Uterus (tissue), 4 donors: ENCODE results near the gene THOC5. TPM values are rescaled to one million over a fixed set of nuclear protein-coding genes. Genes with fewer than 3 reads are reported as not detected.
"Not testable (repeated sequence)": the region's sequence is repeated elsewhere in the genome, so short reads cannot be mapped to it uniquely, and the experiment has no call there.

Source experiments
- DNase-seq, 2 donors: peaks; one replicate each; pipeline ENCODE4 v3.0.0-alpha.2; 2019 to 2020
- H3K27ac ChIP-seq, 2 donors: fragments of 200-600 bp; sonication (generic); 1 replicate in 1 of 2; 2 replicates in 1 of 2; pipeline ENCODE4 v1.5.1; 2016 to 2018
- H3K27me3 ChIP-seq, 2 donors: fragments of 200-600 bp; sonication (generic); one replicate each; pipeline ENCODE4 v1.5.1; 2018 to 2019; ENCODE audit warnings: control low read depth in 1 of 2
- H3K36me3 ChIP-seq, 2 donors: fragments of 200-600 bp; sonication (generic); one replicate each; pipeline ENCODE4 v1.5.1; 2019; ENCODE audit warnings: control low read depth in 1 of 2
- H3K4me1 ChIP-seq, 2 donors: fragments of 200-600 bp; sonication (generic); one replicate each; pipeline ENCODE4 v1.5.1; 2018 to 2019; ENCODE audit warnings: control low read depth in 1 of 2
- H3K4me3 ChIP-seq, 2 donors: fragments of 200-600 bp; sonication (generic); 1 replicate in 1 of 2; 2 replicates in 1 of 2; pipeline ENCODE4 v1.5.1; 2018 to 2019; ENCODE audit warnings: mild to moderate bottlenecking in 1 of 2
- H3K9me3 ChIP-seq, 2 donors: fragments of 200-600 bp; sonication (generic); one replicate each; pipeline ENCODE4 v1.5.1; 2019; ENCODE audit warnings: control low read depth in 1 of 2
- CTCF ChIP-seq, 4 experiments: fragments of 200-600 bp in 2 of 4; fragments of 450-650 bp in 2 of 4; sonication (generic) in 2 of 4; IDR thresholded peaks; one replicate each; pipeline ENCODE4 v1.5.1; 2016 to 2019; ENCODE audit warnings: antibody characterized with exemption in 4 of 4, mild to moderate bottlenecking in 2 of 4, moderate library complexity in 1 of 4
- POLR2A ChIP-seq, 2 donors: fragments of 450-650 bp; IDR thresholded peaks; one replicate each; pipeline ENCODE4 v1.6.1; 2016; ENCODE audit warnings: antibody characterized with exemption in 2 of 2, mild to moderate bottlenecking in 1 of 2, moderate library complexity in 1 of 2
- intact Hi-C: fragments of 100-400 bp; cut with DNase I; formaldehyde crosslinking; loops from one replicate; pipeline ENCODE4 v1.15.1; 2023; ENCODE audit warnings: low total_unique reads
- total RNA-seq, 4 donors: library from RNA; depleted of rRNA in 3 of 4; stranded (reverse); fragments of >200 nt in 3 of 4; gene quantifications; one replicate each; pipeline versions ENCODE4 v1.1.0 to v1.2.4, GENCODE V29; 2014 to 2023
- donor health status: DM: yes; HTN: yes; CAD: no.

The THOC5 gene
- 10 to 100 TPM in 3 of 4 donors, 1 to 10 TPM in 1; 8.5 to 59.1 (median 48.7) TPM for total RNA-seq

- peak; percentile 94 for DNase-seq
- Histone ChIP-seq H3K27ac (peak within 1 kb of the TSS; percentile 79 to 85), H3K36me3 (no peaks in the 10 kb centered on the region), H3K27me3 (no peaks in the 10 kb centered on the region), H3K4me3 (peak within 1 kb of the TSS; percentile 81 to 86), H3K9me3 (no peaks in the 10 kb centered on the region), H3K4me1 (peaks cover 0 to 6% of the 10 kb centered on the region in 2 donors)
- TF ChIP-seq CTCF (IDR thresholded peaks at IDR 0.05) (peak; percentile 71 to 84 (median 80)), POLR2A (IDR thresholded peaks at IDR 0.05) (peak in 1 of 2 donors; percentile 42)
- intact Hi-C loops: no loop called here
These were observed at the start of gene THOC5 for GRCh38 chr22:29553351-29554224. TSS of gene THOC5 (minus strand) at chr22:29553757. CDS start at chr22:29549147, 4,610 bp downstream.

- TF ChIP-seq CTCF (IDR thresholded peaks at IDR 0.05) (no peak), POLR2A (IDR thresholded peaks at IDR 0.05) (no peak)
- intact Hi-C loops: no loop called here
- no peak for DNase-seq
These were observed 45.1 kb upstream of the THOC5 start for GRCh38 chr22:29598684-29599020.

DNA sequence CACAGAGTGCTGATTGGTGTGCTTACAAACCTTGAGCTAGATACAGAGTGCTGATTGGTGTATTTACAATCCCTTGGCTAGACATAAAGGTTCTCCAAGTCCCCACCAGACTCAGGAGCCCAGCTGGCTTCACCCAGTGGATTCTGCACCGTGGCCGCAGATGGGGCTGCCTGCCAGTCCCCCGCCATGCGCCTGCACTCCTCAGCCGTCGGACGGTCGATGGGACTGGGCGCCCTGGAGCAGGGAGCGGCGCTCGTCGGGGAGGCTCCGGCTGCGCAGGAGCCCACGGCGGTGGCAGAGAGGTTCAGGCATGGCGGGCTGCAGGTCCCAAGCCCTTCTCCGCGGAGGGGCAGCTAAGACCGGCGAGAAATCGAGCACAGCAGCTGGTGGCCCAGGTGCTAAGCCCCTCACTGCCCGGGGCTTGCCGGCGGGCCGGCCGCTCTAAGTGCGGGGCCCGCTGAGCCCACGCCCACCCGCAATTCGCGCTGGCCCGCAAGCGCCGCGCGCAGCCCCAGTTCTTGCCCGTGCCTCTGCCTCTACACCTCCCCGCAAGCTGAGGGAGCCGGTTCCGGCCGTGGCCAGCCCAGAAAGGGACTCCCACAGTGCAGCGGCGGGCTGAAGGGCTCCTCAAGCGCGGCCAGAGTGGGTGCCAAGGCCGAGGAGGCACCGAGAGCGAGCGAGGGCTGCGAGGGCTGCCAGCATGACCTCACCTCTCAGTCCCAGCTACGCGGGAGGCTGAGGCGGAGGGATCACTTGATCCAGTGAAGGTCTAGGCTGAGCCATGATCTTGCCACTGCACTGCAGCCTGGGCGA lies 44.5 kb upstream of the THOC5 start:
- intact Hi-C loops, DNase-seq, H3K36me3 ChIP-seq: not testable (repeated sequence)

More at GRCh38 chr22:29598684-29599020, 45.1 kb upstream of the THOC5 start:
- Histone ChIP-seq H3K27me3 (no peaks in the 10 kb centered on the region), H3K4me1 (no peaks in the 10 kb centered on the region), H3K36me3 (no peaks in the 10 kb centered on the region), H3K4me3 (no peak overlapping the region), H3K27ac (no peak overlapping the region), H3K9me3 (no peaks in the 10 kb centered on the region)

GRCh38 chr22:29596408-29596807 lies 42.9 kb upstream of the THOC5 start:
- TF ChIP-seq POLR2A (IDR thresholded peaks at IDR 0.05) (no peak), CTCF (IDR thresholded peaks at IDR 0.05) (no peak)
- Histone ChIP-seq H3K9me3 (no peaks in the 10 kb centered on the region), H3K27me3 (no peaks in the 10 kb centered on the region), H3K36me3 (no peaks in the 10 kb centered on the region), H3K4me1 (no peaks in the 10 kb centered on the region), H3K27ac (no peak overlapping the region), H3K4me3 (no peak overlapping the region)
- intact Hi-C loops: no loop called here
- no peak for DNase-seq

More for the DNA sequence above, 44.5 kb upstream of the THOC5 start:
- not testable (repeated sequence) for H3K27me3 ChIP-seq, H3K4me1 ChIP-seq, H3K9me3 ChIP-seq, H3K4me3 ChIP-seq, H3K27ac ChIP-seq

DNA sequence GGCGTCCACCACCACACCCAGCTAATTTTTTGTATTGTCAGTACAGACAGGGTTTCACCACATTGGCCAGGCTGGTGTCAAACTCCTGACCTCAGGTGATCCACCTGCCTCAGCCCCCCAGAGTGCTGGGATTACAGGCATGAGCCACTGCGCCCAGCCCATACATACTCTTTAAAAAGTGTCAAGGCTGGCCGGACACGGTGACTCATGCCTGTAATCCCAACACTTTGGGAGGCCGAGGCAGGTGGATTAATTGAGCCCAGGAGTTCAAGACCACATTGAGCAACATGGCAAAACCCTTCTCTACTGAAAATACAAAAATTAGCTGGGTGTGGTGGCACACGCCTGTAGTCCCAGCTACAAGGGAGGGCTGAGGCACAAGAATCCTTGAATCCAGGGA lies 40.9 kb upstream of the THOC5 start:
- H3K27ac ChIP-seq, H3K27me3 ChIP-seq, H3K4me1 ChIP-seq, intact Hi-C loops, H3K36me3 ChIP-seq, H3K4me3 ChIP-seq, H3K9me3 ChIP-seq, DNase-seq: not testable (repeated sequence)

DNA sequence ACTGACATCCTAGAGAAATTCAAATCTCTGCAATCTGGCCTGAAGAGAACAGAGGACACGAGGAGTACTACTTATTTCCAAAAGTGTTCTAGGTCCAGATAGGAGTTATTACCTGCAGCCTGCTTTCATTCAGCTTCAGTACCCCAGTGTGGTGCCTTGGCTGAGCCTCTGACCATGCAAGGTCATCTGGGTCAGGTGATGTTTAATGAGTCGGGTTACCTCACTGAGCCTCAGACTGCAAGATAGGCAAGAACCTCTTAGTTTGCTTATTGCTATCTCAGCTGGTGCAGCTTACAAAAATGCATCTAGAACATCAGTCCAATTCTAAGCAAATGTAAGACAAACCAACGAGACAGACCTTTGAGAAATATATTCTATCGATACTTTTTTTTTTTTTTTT lies 40.4 kb upstream of the THOC5 start:
- TF ChIP-seq POLR2A (IDR thresholded peaks at IDR 0.05): no peak
- no peak for TF ChIP-seq CTCF (IDR thresholded peaks at IDR 0.05)
- no peak overlapping the region for H3K4me3 ChIP-seq

More for the DNA sequence above, 40.4 kb upstream of the THOC5 start:
- H3K9me3 ChIP-seq: no peaks in the 10 kb centered on the region
- DNase-seq: no peak
- no peak overlapping the region for H3K27ac ChIP-seq
- H3K4me1 ChIP-seq: no peaks in the 10 kb centered on the region
- intact Hi-C loops: no loop called here
- H3K36me3 ChIP-seq: no peaks in the 10 kb centered on the region
- no peaks in the 10 kb centered on the region for H3K27me3 ChIP-seq
